Panc1 (cell line): ENCODE results near the gene ANGPTL7. TPM values are rescaled to one million over a fixed set of nuclear protein-coding genes. Genes with fewer than 3 reads are reported as not detected.

Source experiments
- ATAC-seq: fragments of 200-7000 bp; cut with Tn5 transposase; 2 replicates; pipeline ENCODE4 v1.9.1; 2020; ENCODE audit warnings: mild to moderate bottlenecking, moderate library complexity
- BruUV-seq: library from RNA; stranded (reverse); fragments of 400-500 nt; replicated peaks from 2 replicates; lab custom pipeline; 2021; lab: Mats Ljungman, UMichigan
- CTCF ChIA-PET: fragments of 300-600 bp; sonication (Branson Sonifier 250); formaldehyde crosslinking; loops from one replicate; lab custom pipeline; 2022; ENCODE audit warnings: antibody characterized with exemption; lab: Charles Lee
- POLR2A ChIA-PET: fragments of 300-600 bp; sonication (Branson Sonifier 250); formaldehyde crosslinking; loops from one replicate; lab custom pipeline; 2022; ENCODE audit warnings: antibody characterized with exemption; lab: Charles Lee
- DNase-seq: peaks from one replicate; pipeline ENCODE4 v3.0.0-alpha.2; 2010; ENCODE audit warnings: low read depth, low spot score
- H3K27ac ChIP-seq: 2 replicates; pipeline ENCODE4 v1.5.1; 2011; ENCODE audit warnings: mild to moderate bottlenecking, low read length, inconsistent platforms
- H3K27me3 ChIP-seq: fragments of 200-500 bp; sonication (Bioruptor generic); 2 replicates; pipeline ENCODE4 v1.6.0; 2014; ENCODE audit warnings: low read length, inconsistent platforms; ENCODE audit not compliant: control insufficient read depth, insufficient read depth
- H3K36me3 ChIP-seq: fragments of 200-500 bp; sonication (Bioruptor generic); 2 replicates; pipeline ENCODE4 v1.5.1; 2014; ENCODE audit warnings: inconsistent platforms, mild to moderate bottlenecking, low read length, moderate library complexity; ENCODE audit not compliant: control insufficient read depth, insufficient read depth
- H3K4me1 ChIP-seq: 2 replicates; pipeline ENCODE4 v1.5.1; 2011; ENCODE audit warnings: inconsistent platforms, mild to moderate bottlenecking, low read length, moderate library complexity; ENCODE audit not compliant: control insufficient read depth, insufficient read depth
- H3K4me3 ChIP-seq, 2 experiments: 2 replicates each; pipeline ENCODE4 v1.5.1; 2011 to 2012; ENCODE audit warnings: low read depth in 2 of 2, low read length in 2 of 2, mild to moderate bottlenecking in 2 of 2, inconsistent platforms in 1 of 2, moderate library complexity in 1 of 2
- H3K9me3 ChIP-seq: fragments of 200-500 bp; sonication (Bioruptor generic); 2 replicates; pipeline ENCODE4 v1.5.1; 2014; ENCODE audit warnings: low read depth, mild to moderate bottlenecking, inconsistent platforms, low read length, moderate library complexity; ENCODE audit not compliant: control insufficient read depth, insufficient read depth
- CTCF ChIP-seq: fragments of 450-650 bp; IDR thresholded peaks from 2 replicates; pipeline ENCODE4 v1.5.1; 2017; ENCODE audit warnings: mild to moderate bottlenecking
- POLR2AphosphoS5 ChIP-seq: IDR thresholded peaks from 2 replicates; pipeline ENCODE4 v1.6.1; 2012; ENCODE audit warnings: mild to moderate bottlenecking, low read depth, low read length, moderate library complexity
- REST ChIP-seq, 2 experiments: IDR thresholded peaks; 2 replicates each; pipeline ENCODE4 v1.6.1; 2011 to 2012; ENCODE audit warnings: low read depth in 2 of 2, control low read depth in 1 of 2, low read length in 1 of 2, mild to moderate bottlenecking in 1 of 2, moderate library complexity in 1 of 2; ENCODE audit not compliant: insufficient read depth in 1 of 2
- SIN3A ChIP-seq: IDR thresholded peaks from 2 replicates; pipeline ENCODE4 v1.6.1; 2012; ENCODE audit warnings: low read depth, mild to moderate bottlenecking, low read length, moderate library complexity, borderline replicate concordance; ENCODE audit not compliant: insufficient read depth
- TCF7L2 ChIP-seq: IDR thresholded peaks from 2 replicates; pipeline ENCODE4 v1.6.1; 2011; ENCODE audit warnings: mild to moderate bottlenecking, low read depth, low read length, inconsistent platforms
- in situ Hi-C: cut with HindIII; loops from 2 replicates; pipeline ENCODE4 v1.10.0; 2016; ENCODE audit warnings: low sequenced_read_pairs, low pct_unique_long_range_greater_than_20kb
- intact Hi-C: fragments of 100-400 bp; cut with micrococcal nuclease; formaldehyde crosslinking; loops from one replicate; pipeline ENCODE4 v1.10.0; 2022; ENCODE audit not compliant: unreplicated experiment
- total RNA-seq: library from RNA; stranded (reverse); gene quantifications from one replicate; pipeline ENCODE4 v1.2.1, GENCODE V29; 2021; ENCODE audit not compliant: unreplicated experiment

The ANGPTL7 gene
- total RNA-seq, 1 experiment from 2014 or later: not detected

- H3K27ac ChIP-seq: no peak overlapping the region
- no peaks in the 10 kb centered on the region for H3K9me3 ChIP-seq
- CTCF ChIA-PET: interaction anchor here (0.7 kb wide), 1 partner anchor 21 kb away, joined by 4 read pairs; no protein-coding TSS in a partner anchor
- POLR2A ChIA-PET: no interaction called here
- DNase-seq: no peak
- no peak for ATAC-seq
- no TSS peak for BruUV-seq
- in situ Hi-C loops (no loop called here), intact Hi-C loops (no loop called here)
- peaks cover 20% of the 10 kb centered on the region; the same call in 1 of the 2 replicates for H3K36me3 ChIP-seq
- H3K27me3 ChIP-seq: no peaks in the 10 kb centered on the region
- H3K4me3 ChIP-seq: no peak overlapping the region
- TF ChIP-seq REST (IDR thresholded peaks at IDR 0.05; ENCODE audit: insufficient read depth in 1 of 2, low read depth in 2 of 2, low read length in 1 of 2) (no peak), POLR2AphosphoS5 (no peak), TCF7L2 (no peak), CTCF (no peak), SIN3A (no peak)
- no peaks in the 10 kb centered on the region for H3K4me1 ChIP-seq
These were observed 49.2 kb downstream of the ANGPTL7 start for GRCh38 chr1:11238311-11238710.

GRCh38 chr1:11245248-11245647, 56.1 kb downstream of the ANGPTL7 start:
- in situ Hi-C loops (no loop called here), intact Hi-C loops (no loop called here)
- CTCF ChIA-PET: interaction anchor here (0.6 kb wide), 1 partner anchor 12 kb away, joined by 14 read pairs; no protein-coding TSS in a partner anchor

More at GRCh38 chr1:11245248-11245647, 56.1 kb downstream of the ANGPTL7 start:
- H3K4me3 ChIP-seq: no peak overlapping the region
- no peak for TF ChIP-seq SIN3A
- no peak for TF ChIP-seq CTCF
- TF ChIP-seq TCF7L2: no peak
- no peak for TF ChIP-seq REST (IDR thresholded peaks at IDR 0.05; ENCODE audit: insufficient read depth in 1 of 2, low read depth in 2 of 2, low read length in 1 of 2)
- TF ChIP-seq POLR2AphosphoS5: no peak
- DNase-seq (no peak), ATAC-seq (no peak)
- no peak overlapping the region for H3K27ac ChIP-seq
- peaks cover 17% of the 10 kb centered on the region for H3K36me3 ChIP-seq
- POLR2A ChIA-PET: no interaction called here
- no TSS peak for BruUV-seq
- no peaks in the 10 kb centered on the region for H3K27me3 ChIP-seq
- H3K9me3 ChIP-seq: no peaks in the 10 kb centered on the region
- H3K4me1 ChIP-seq: no peaks in the 10 kb centered on the region
